GM23248 (cell line): ENCODE results near the gene UBE2G1. TPM values are rescaled to one million over a fixed set of nuclear protein-coding genes. Genes with fewer than 3 reads are reported as not detected.

Experiments
- DNase-seq: peaks from one replicate; pipeline ENCODE4 v3.0.0-alpha.2; 2015
- H2AFZ ChIP-seq: fragments of 200-600 bp; sonication (generic); 2 replicates; pipeline ENCODE4 v1.6.1; 2016; ENCODE audit warnings: antibody characterized with exemption
- H3F3A ChIP-seq: fragments of 200-600 bp; sonication (generic); 2 replicates; pipeline ENCODE4 v1.6.1; 2016; ENCODE audit warnings: mild to moderate bottlenecking, antibody characterized with exemption, mixed run types; ENCODE audit not compliant: insufficient read depth
- H3K27ac ChIP-seq: fragments of 200-600 bp; sonication (generic); 2 replicates; pipeline ENCODE4 v1.5.1; 2016; ENCODE audit warnings: mild to moderate bottlenecking
- H3K27me3 ChIP-seq: fragments of 200-600 bp; sonication (generic); replicated peaks from 2 replicates; pipeline ENCODE4 v1.6.1; 2016; ENCODE audit warnings: mild to moderate bottlenecking; ENCODE audit not compliant: insufficient read depth
- H3K36me3 ChIP-seq: fragments of 200-600 bp; sonication (generic); 2 replicates; pipeline ENCODE4 v1.6.1; 2016; ENCODE audit warnings: low read depth, mild to moderate bottlenecking
- H3K4me1 ChIP-seq: fragments of 200-600 bp; sonication (generic); 2 replicates; pipeline ENCODE4 v1.6.1; 2016; ENCODE audit warnings: mild to moderate bottlenecking; ENCODE audit not compliant: insufficient read depth
- H3K4me2 ChIP-seq: fragments of 200-600 bp; sonication (generic); one replicate; pipeline ENCODE4 v1.6.1; 2016; ENCODE audit warnings: mild to moderate bottlenecking; ENCODE audit not compliant: unreplicated experiment
- H3K4me3 ChIP-seq: fragments of 200-600 bp; sonication (generic); 2 replicates; pipeline ENCODE4 v1.5.1; 2016; ENCODE audit warnings: mild to moderate bottlenecking
- H3K79me2 ChIP-seq: fragments of 200-600 bp; sonication (generic); 2 replicates; pipeline ENCODE4 v1.6.1; 2016; ENCODE audit warnings: mild to moderate bottlenecking; ENCODE audit not compliant: insufficient read depth
- H3K9ac ChIP-seq: fragments of 200-600 bp; sonication (generic); 2 replicates; pipeline ENCODE4 v1.6.1; 2016; ENCODE audit warnings: mild to moderate bottlenecking
- H3K9me2 ChIP-seq: fragments of 200-600 bp; sonication (generic); 2 replicates; pipeline ENCODE4 v1.6.1; 2016; ENCODE audit warnings: mixed run types, mild to moderate bottlenecking, moderate library complexity; ENCODE audit not compliant: insufficient read depth
- H3K9me3 ChIP-seq: fragments of 200-600 bp; sonication (generic); one replicate; pipeline ENCODE4 v1.6.1; 2017; ENCODE audit warnings: low read depth
- H4K20me1 ChIP-seq: fragments of 200-600 bp; sonication (generic); 2 replicates; pipeline ENCODE4 v1.6.0; 2016; ENCODE audit not compliant: insufficient read depth
- EZH2 ChIP-seq: fragments of 200-600 bp; sonication (generic); IDR thresholded peaks from 2 replicates; pipeline ENCODE4 v1.6.1; 2018; ENCODE audit warnings: antibody characterized with exemption, mild to moderate bottlenecking; ENCODE audit not compliant: insufficient read depth, poor library complexity, severe bottlenecking
- EZH2phosphoT487 ChIP-seq: fragments of 200-600 bp; sonication (generic); IDR thresholded peaks from 2 replicates; pipeline ENCODE4 v1.6.1; 2018; ENCODE audit warnings: antibody characterized with exemption, moderate library complexity, mild to moderate bottlenecking, low read depth; ENCODE audit not compliant: insufficient read depth
- WGBS, 2 experiments: methylation state at CpG; one replicate each; pipeline ENCODE4 v1.1.6; 2015 to 2017; ENCODE audit warnings: low lambda C conversion rate in 2 of 2, low coverage in 1 of 2; ENCODE audit errors: missing lambda C conversion rate in 2 of 2; 5-methylcytosine and 5-hydroxymethylcytosine counted together
- in situ Hi-C: fragments of 300-500 bp; cut with MboI; formaldehyde crosslinking; loops from 2 replicates; pipeline ENCODE4 v1.15.0; 2020
- polyA plus RNA-seq: library from polyadenylated mRNA; unstranded; fragments of >200 nt; fragmentation: Nextera tagmentation; extraction: Ambion mirVana; gene quantifications from 2 replicates; pipeline ENCODE4 v1.2.1, GENCODE V29; 2016
- total RNA-seq: library from RNA; depleted of rRNA; stranded (reverse); fragments of >200 nt; shearing (Covaris generic); gene quantifications from 2 replicates; pipeline ENCODE4 v1.2.3, GENCODE V29; 2014

UBE2G1 gene
- total and polyA plus RNA-seq, 2 experiments from 2014 or later, result 37.8 to 49.4 TPM

DNA sequence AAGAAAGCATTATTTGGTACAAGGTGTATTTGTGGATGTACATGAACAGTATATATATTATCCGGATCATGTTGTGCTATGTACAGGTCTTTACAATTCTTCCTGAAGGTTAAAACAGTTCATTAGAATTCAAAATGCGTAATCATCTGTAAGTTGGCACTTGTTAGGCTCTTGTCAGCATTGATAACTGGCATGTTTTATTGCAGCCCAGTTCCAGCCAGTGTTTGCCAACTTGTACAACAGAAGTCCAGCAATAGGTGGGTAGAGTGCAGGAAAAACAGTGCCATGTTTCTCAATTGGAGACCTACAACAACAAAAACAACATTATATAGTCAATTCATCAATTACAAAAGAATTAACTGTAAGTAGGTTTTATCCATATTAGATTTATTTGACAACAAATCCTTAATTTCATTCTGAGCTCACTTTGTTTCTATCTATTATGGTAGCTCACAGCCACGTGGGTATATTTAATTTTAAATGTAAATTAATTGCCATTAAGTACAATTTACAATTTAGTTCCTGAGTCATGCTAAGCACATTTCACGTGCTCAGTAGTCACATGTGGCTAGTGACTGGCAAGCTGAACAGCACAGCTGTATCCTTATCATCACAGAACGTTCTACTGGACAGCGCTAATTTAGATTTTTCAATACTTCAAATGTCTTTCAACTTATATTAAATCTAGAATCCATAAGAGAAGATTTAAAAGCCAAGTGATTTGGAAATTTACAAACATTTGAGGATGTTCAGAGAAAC, 94.1 kb downstream of the UBE2G1 start:
- Histone ChIP-seq H3K9me3 (no peaks in the 10 kb centered on the region), H3K9me2 (no peaks in the 10 kb centered on the region), H2AFZ (no peak overlapping the region), H3K27me3 (no peaks in the 10 kb centered on the region), H3K79me2 (peaks cover 47% of the 10 kb centered on the region), H3F3A (0 out of 2 replicates have a peak, but pooled peaks cover 22% of the 10 kb centered on the region), H4K20me1 (no peaks in the 10 kb centered on the region), H3K36me3 (peaks cover 19% of the 10 kb centered on the region; the same call in 1 of the 2 replicates), H3K4me2 (no peak overlapping the region), H3K27ac (no peak overlapping the region), H3K9ac (no peak overlapping the region), H3K4me3 (no peak overlapping the region), H3K4me1 (no peaks in the 10 kb centered on the region)
- in situ Hi-C loops, result no loop called here
- 98 to 99% methylated on average over 6 of the region's 6 CpGs for WGBS, 2 experiments
- no peak for TF ChIP-seq EZH2
- no peak for TF ChIP-seq EZH2phosphoT487
- no peak for DNase-seq

DNA sequence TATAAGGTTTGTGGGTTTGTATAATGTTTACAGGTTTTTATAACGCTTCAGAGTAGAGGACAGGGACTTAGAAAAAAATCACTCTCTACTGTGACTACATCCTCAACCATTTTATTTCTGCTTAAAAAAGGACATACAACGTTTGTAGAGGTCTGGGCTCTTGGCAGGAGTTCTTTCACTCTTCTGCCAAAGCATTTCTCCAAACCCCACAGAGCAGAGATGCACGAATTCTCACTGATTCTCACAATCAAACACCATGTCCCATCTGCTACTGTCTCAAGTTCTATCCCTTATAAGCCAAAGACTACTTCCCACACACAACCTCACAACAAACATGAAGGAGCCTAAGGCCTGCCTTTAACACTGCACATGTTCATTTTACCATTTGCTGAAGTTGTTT, 95.7 kb downstream of the UBE2G1 start:
- no peaks in the 10 kb centered on the region for H3K27me3 ChIP-seq
- peaks cover 30% of the 10 kb centered on the region for H3K79me2 ChIP-seq
- no peak overlapping the region for H3K9ac ChIP-seq
- no peak overlapping the region for H3K4me2 ChIP-seq
- WGBS, 2 experiments, result 54 to 59% methylated on average over 3 of the region's 3 CpGs
- peaks cover 19% of the 10 kb centered on the region; the same call in 1 of the 2 replicates for H3K36me3 ChIP-seq
- no peak overlapping the region for H3K4me3 ChIP-seq
- no peaks in the 10 kb centered on the region for H3K9me3 ChIP-seq
- 0 out of 2 replicates have a peak, but pooled peaks cover 22% of the 10 kb centered on the region for H3F3A ChIP-seq
- H3K4me1 ChIP-seq, result no peaks in the 10 kb centered on the region
- no peak overlapping the region for H2AFZ ChIP-seq
- DNase-seq, result no peak
- in situ Hi-C loops, result no loop called here
- no peaks in the 10 kb centered on the region for H3K9me2 ChIP-seq
- no peak for TF ChIP-seq EZH2
- TF ChIP-seq EZH2phosphoT487, result no peak
- H4K20me1 ChIP-seq, result no peaks in the 10 kb centered on the region
- H3K27ac ChIP-seq, result no peak overlapping the region

GRCh38 chr17:4269915-4270314, 96.6 kb downstream of the UBE2G1 start:
- Histone ChIP-seq H3K27me3 (no peaks in the 10 kb centered on the region), H3K27ac (no peak overlapping the region), H3K4me3 (no peak overlapping the region), H3K9ac (no peak overlapping the region), H3F3A (0 out of 2 replicates have a peak, but pooled peaks cover 22% of the 10 kb centered on the region), H3K36me3 (peaks cover 19% of the 10 kb centered on the region; the same call in 1 of the 2 replicates), H3K79me2 (peaks cover 22% of the 10 kb centered on the region), H4K20me1 (no peaks in the 10 kb centered on the region), H2AFZ (no peak overlapping the region), H3K4me1 (no peaks in the 10 kb centered on the region), H3K4me2 (no peak overlapping the region), H3K9me3 (no peaks in the 10 kb centered on the region), H3K9me2 (no peaks in the 10 kb centered on the region)
- no peak for TF ChIP-seq EZH2phosphoT487
- no peak for TF ChIP-seq EZH2
- in situ Hi-C loops, result no loop called here
- WGBS, 2 experiments, result 96% methylated on average over 4 of the region's 4 CpGs
- no peak for DNase-seq

DNA sequence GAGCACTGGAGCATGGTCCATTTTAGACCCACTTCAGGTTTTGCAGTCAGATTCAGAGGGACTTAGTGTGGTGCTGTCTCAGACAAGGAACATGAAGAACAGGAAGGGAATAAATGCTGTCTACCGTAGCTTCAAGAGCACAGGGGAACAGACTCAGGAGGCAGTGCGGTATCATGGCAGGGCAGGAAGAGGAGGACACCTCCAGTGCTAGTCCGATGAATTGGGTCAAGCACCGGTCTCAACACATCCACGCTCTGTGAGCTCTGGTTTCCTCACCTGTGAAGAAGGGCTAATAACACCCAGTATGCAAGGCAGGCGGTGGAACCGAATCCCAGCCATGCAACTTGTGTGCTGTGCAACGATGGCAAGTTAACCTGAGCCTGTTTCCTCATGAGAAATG, 99.1 kb downstream of the UBE2G1 start:
- 97 to 100% methylated on average over 8 of the region's 8 CpGs for WGBS, 2 experiments

More for the DNA sequence above, 99.1 kb downstream of the UBE2G1 start:
- H3K79me2 ChIP-seq, result peaks cover 22% of the 10 kb centered on the region
- no peaks in the 10 kb centered on the region for H3K9me2 ChIP-seq
- H3K9ac ChIP-seq, result no peak overlapping the region
- H2AFZ ChIP-seq, result no peak overlapping the region
- TF ChIP-seq EZH2 (no peak), EZH2phosphoT487 (no peak)
- no peak overlapping the region for H3K27ac ChIP-seq
- in situ Hi-C loops, result no loop called here
- H3K9me3 ChIP-seq, result no peaks in the 10 kb centered on the region
- DNase-seq, result no peak
- H3K4me1 ChIP-seq, result peaks cover 4% of the 10 kb centered on the region; the same call in 1 of the 2 replicates
- no peak overlapping the region for H3K4me3 ChIP-seq
- H3K27me3 ChIP-seq, result no peaks in the 10 kb centered on the region
- H3K4me2 ChIP-seq, result no peak overlapping the region
- H3K36me3 ChIP-seq, result peaks cover 15% of the 10 kb centered on the region; the same call in 1 of the 2 replicates
- H4K20me1 ChIP-seq, result no peaks in the 10 kb centered on the region
- H3F3A ChIP-seq, result 0 out of 2 replicates have a peak, but pooled peaks cover 26% of the 10 kb centered on the region
